Measurements from ENCODE around the gene PRPF38B. TPM values are rescaled to one million over a fixed set of nuclear protein-coding genes. Genes with fewer than 3 reads are reported as not detected.
A peak's percentile ranks its signal among the peaks of the same experiment; 100 is the strongest.

Gene PRPF38B
- total and polyA plus RNA-seq, 2 donors, result 27.3 to 69.6 TPM

GRCh38 chr1:108747171-108747850 is 55.2 kb downstream of the PRPF38B start:
- under 1% methylated on average over 15 of the region's 15 CpGs for WGBS

DNA sequence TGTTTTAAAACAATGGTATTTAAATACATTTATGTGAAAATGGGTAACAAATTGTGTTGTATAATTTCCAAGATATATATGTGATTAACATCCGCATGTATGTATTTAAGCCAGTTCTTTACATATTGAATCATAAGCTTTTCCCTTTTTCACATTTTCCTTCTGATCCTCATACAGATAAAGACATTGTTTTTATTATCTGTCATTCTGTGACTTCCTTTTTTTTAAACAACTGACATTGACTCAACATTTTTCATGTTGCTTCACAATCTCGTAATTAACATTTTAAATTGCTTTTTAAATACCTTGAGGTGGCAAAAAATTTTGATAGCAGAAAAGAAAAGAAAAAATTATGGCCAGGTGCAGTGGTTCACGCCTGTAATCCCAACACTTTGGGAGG is 55.8 kb downstream of the PRPF38B start:
- DNase-seq (ENCODE audit: low read depth in 6 of 9, low spot score in 9 of 9), result no peak
- no peak overlapping the region for H3K27ac ChIP-seq (ENCODE audit: low read depth in 1 of 2, low read length in 1 of 2)
- no peaks in the 10 kb centered on the region for H3K27me3 ChIP-seq (ENCODE audit: control insufficient read depth in 2 of 2, insufficient read depth in 1 of 2, low read length in 1 of 2)
- H3K9me3 ChIP-seq (ENCODE audit: control insufficient read depth in 2 of 2, insufficient read depth in 1 of 2, low read length in 1 of 2), result no peaks in the 10 kb centered on the region
- no peak overlapping the region for H3K4me3 ChIP-seq (ENCODE audit: low read length in 2 of 2)
- peaks cover 0 to 4% of the 10 kb centered on the region in 2 donors for H3K36me3 ChIP-seq (ENCODE audit: control insufficient read depth in 2 of 2, insufficient read depth in 2 of 2, low read length in 1 of 2)
- WGBS, result 75% methylated on average over 3 of the region's 3 CpGs
- H3K4me1 ChIP-seq (ENCODE audit: control insufficient read depth in 2 of 2, insufficient read depth in 2 of 2, low read length in 2 of 2), result peaks cover 0 to 11% of the 10 kb centered on the region in 2 donors

More at GRCh38 chr1:108747171-108747850, 55.2 kb downstream of the PRPF38B start:
- H3K4me3 ChIP-seq (ENCODE audit: low read length in 2 of 2), result peak overlapping the region; percentile 82 to 96
- peaks cover 0 to 11% of the 10 kb centered on the region in 2 donors for H3K4me1 ChIP-seq (ENCODE audit: control insufficient read depth in 2 of 2, insufficient read depth in 2 of 2, low read length in 2 of 2)
- peaks cover 0 to 1% of the 10 kb centered on the region in 2 donors for H3K36me3 ChIP-seq (ENCODE audit: control insufficient read depth in 2 of 2, insufficient read depth in 2 of 2, low read length in 1 of 2)
- no peaks in the 10 kb centered on the region for H3K9me3 ChIP-seq (ENCODE audit: control insufficient read depth in 2 of 2, insufficient read depth in 1 of 2, low read length in 1 of 2)
- peak in 8 of 9 donors; percentile 16 to 59 (median 26) for DNase-seq (ENCODE audit: low read depth in 6 of 9, low spot score in 9 of 9)
- H3K27ac ChIP-seq (ENCODE audit: low read depth in 1 of 2, low read length in 1 of 2), result peak overlapping the region; percentile 94 to 97
- no peaks in the 10 kb centered on the region for H3K27me3 ChIP-seq (ENCODE audit: control insufficient read depth in 2 of 2, insufficient read depth in 1 of 2, low read length in 1 of 2)

GRCh38 chr1:108749081-108749480 is 57.0 kb downstream of the PRPF38B start:
- H3K4me1 ChIP-seq (ENCODE audit: control insufficient read depth in 2 of 2, insufficient read depth in 2 of 2, low read length in 2 of 2), result peaks cover 0 to 11% of the 10 kb centered on the region in 2 donors

GRCh38 chr1:108750476-108751181 is 58.5 kb downstream of the PRPF38B start:
- Histone ChIP-seq H3K27me3 (ENCODE audit: control insufficient read depth in 2 of 2, insufficient read depth in 1 of 2, low read length in 1 of 2) (no peaks in the 10 kb centered on the region), H3K36me3 (ENCODE audit: control insufficient read depth in 2 of 2, insufficient read depth in 2 of 2, low read length in 1 of 2) (peaks cover 3 to 16% of the 10 kb centered on the region in 2 donors), H3K4me1 (ENCODE audit: control insufficient read depth in 2 of 2, insufficient read depth in 2 of 2, low read length in 2 of 2) (peaks cover 0 to 11% of the 10 kb centered on the region in 2 donors), H3K27ac (ENCODE audit: low read depth in 1 of 2, low read length in 1 of 2) (no peak overlapping the region), H3K9me3 (ENCODE audit: control insufficient read depth in 2 of 2, insufficient read depth in 1 of 2, low read length in 1 of 2) (no peaks in the 10 kb centered on the region), H3K4me3 (ENCODE audit: low read length in 2 of 2) (no peak overlapping the region)
- no peak for DNase-seq (ENCODE audit: low read depth in 6 of 9, low spot score in 9 of 9)
- 90% methylated on average over 1 of the region's 1 CpG for WGBS

More at GRCh38 chr1:108749081-108749480, 57.0 kb downstream of the PRPF38B start:
- 93% methylated on average over 4 of the region's 4 CpGs for WGBS
- Histone ChIP-seq H3K9me3 (ENCODE audit: control insufficient read depth in 2 of 2, insufficient read depth in 1 of 2, low read length in 1 of 2) (no peaks in the 10 kb centered on the region), H3K4me3 (ENCODE audit: low read length in 2 of 2) (no peak overlapping the region), H3K27ac (ENCODE audit: low read depth in 1 of 2, low read length in 1 of 2) (no peak overlapping the region), H3K36me3 (ENCODE audit: control insufficient read depth in 2 of 2, insufficient read depth in 2 of 2, low read length in 1 of 2) (peaks cover 2 to 8% of the 10 kb centered on the region in 2 donors), H3K27me3 (ENCODE audit: control insufficient read depth in 2 of 2, insufficient read depth in 1 of 2, low read length in 1 of 2) (no peaks in the 10 kb centered on the region)
- DNase-seq (ENCODE audit: low read depth in 6 of 9, low spot score in 9 of 9), result no peak

Other genes with a start within 250 kb of the PRPF38B start
- not detected for gene NBPF6, start 242.0 kb upstream of the PRPF38B start, total RNA-seq
- gene NBPF6, start 242.0 kb upstream of the PRPF38B start, polyA plus RNA-seq, result 0.07 TPM
- 12.5 TPM for gene EEIG2, start 132.2 kb upstream of the PRPF38B start, total RNA-seq
- gene EEIG2, start 132.2 kb upstream of the PRPF38B start, polyA plus RNA-seq, result 11.2 TPM
- gene HENMT1, start 31.2 kb upstream of the PRPF38B start, total RNA-seq, result 28.3 TPM
- gene HENMT1, start 31.2 kb upstream of the PRPF38B start, polyA plus RNA-seq, result 21.7 TPM
- gene FNDC7, start 20.6 kb downstream of the PRPF38B start, total RNA-seq, result 0.05 TPM
- 0.05 TPM for gene FNDC7, start 20.6 kb downstream of the PRPF38B start, polyA plus RNA-seq
- 37.9 TPM for gene STXBP3, start 54.4 kb downstream of the PRPF38B start, total RNA-seq
- 85.6 TPM for gene STXBP3, start 54.4 kb downstream of the PRPF38B start, polyA plus RNA-seq
- 0.14 TPM for gene AKNAD1, start 164.8 kb downstream of the PRPF38B start, total RNA-seq
- 0.84 TPM for gene AKNAD1, start 164.8 kb downstream of the PRPF38B start, polyA plus RNA-seq
- gene GPSM2, start 184.7 kb downstream of the PRPF38B start, total RNA-seq, result 28.6 TPM
- 5.8 TPM for gene GPSM2, start 184.7 kb downstream of the PRPF38B start, polyA plus RNA-seq